ENCODE results near the gene PSMB4. TPM values are rescaled to one million over a fixed set of nuclear protein-coding genes. Genes with fewer than 3 reads are reported as not detected.

Gene PSMB4
- total RNA-seq, 1 donor from 2014 or later: 316 TPM

DNA sequence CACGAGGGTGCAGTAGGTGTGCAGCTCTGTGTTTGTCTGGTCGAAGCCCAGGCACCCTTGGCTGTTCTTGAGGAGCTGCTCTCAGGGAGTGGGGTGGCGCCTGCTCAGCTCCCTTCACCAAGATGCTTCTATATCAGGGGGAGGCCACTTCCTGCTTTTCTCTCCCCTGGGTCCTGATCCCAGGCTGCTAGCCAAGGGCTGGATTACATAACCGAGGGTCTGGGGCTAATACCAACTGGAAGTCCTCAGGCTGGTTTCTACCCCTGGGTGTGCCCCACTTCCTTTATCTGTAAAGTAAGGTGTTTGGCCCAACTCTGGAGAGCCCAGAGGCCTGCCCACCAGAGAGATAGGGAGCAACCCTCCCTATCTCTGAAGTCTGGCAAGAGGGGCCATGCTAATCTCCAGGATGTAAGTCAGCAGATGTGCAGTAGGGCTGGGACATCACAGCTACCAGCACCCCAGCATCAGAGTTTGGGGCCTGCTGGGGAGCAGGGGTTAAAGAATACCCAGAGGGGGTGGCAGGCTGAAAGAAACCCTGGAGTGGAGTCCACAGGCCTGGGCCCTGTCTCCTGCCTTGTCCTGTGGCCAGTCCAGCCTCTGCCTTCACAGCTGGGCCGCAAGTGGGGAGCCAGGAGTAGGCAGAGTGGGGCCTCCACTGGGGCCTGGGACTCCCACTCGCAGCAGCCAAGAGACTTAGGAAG lies 29.0 kb upstream of the PSMB4 start:
- Histone ChIP-seq H3K9ac (ENCODE audit: low read length) (no peak overlapping the region), H3K27ac (ENCODE audit: low read depth, low read length) (no peak overlapping the region), H3K4me3 (ENCODE audit: insufficient read depth, low read depth, low read length) (no peak overlapping the region), H3K79me2 (ENCODE audit: insufficient read depth, low read length) (no peaks in the 10 kb centered on the region), H3K4me2 (ENCODE audit: low read length) (no peak overlapping the region), H2AFZ (ENCODE audit: low read depth, low read length) (no peak overlapping the region), H3K27me3 (ENCODE audit: insufficient read depth, low read length) (no peaks in the 10 kb centered on the region), H3K4me1 (ENCODE audit: insufficient read depth, low read length) (peaks cover 10% of the 10 kb centered on the region), H4K20me1 (ENCODE audit: insufficient read depth, low read length) (no peaks in the 10 kb centered on the region), H3K36me3 (ENCODE audit: insufficient read depth, low read length) (no peaks in the 10 kb centered on the region), H3K9me3 (ENCODE audit: insufficient read depth, low read depth, low read length) (no peaks in the 10 kb centered on the region)
- FAIRE-seq (no peak), DNase-seq (ENCODE audit: low read depth) (no peak)
- Mint-ChIP-seq H3K4me3 (ENCODE audit: unreplicated experiment) (no peak overlapping the region), H3K4me1 (ENCODE audit: low read depth, unreplicated experiment) (peaks cover 3% of the 10 kb centered on the region), H3K27me3 (ENCODE audit: low read depth, unreplicated experiment) (peaks cover 9% of the 10 kb centered on the region), H3K36me3 (ENCODE audit: low read depth, unreplicated experiment) (peaks cover 2% of the 10 kb centered on the region), H3K27ac (ENCODE audit: unreplicated experiment) (no peak overlapping the region), H3K9me3 (ENCODE audit: unreplicated experiment) (peaks cover 3% of the 10 kb centered on the region)
- TF ChIP-seq EZH2 (IDR thresholded peaks at IDR 0.05; ENCODE audit: insufficient read depth, low read length) (no peak), CTCF (IDR thresholded peaks at IDR 0.05; ENCODE audit: insufficient read depth, low read depth, low read length) (no peak)

- TF ChIP-seq CTCF (IDR thresholded peaks at IDR 0.05; ENCODE audit: insufficient read depth, low read depth, low read length): no peak
- DNase-seq (ENCODE audit: low read depth): peak; percentile 8
- H3K79me2 ChIP-seq (ENCODE audit: insufficient read depth, low read length): no peaks in the 10 kb centered on the region
- H3K36me3 ChIP-seq (ENCODE audit: insufficient read depth, low read length): no peaks in the 10 kb centered on the region
- no peak overlapping the region for H3K27ac Mint-ChIP-seq (ENCODE audit: unreplicated experiment)
- peaks cover 4% of the 10 kb centered on the region for H3K27me3 Mint-ChIP-seq (ENCODE audit: low read depth, unreplicated experiment)
- H3K9ac ChIP-seq (ENCODE audit: low read length): no peak overlapping the region
- no peak overlapping the region for H2AFZ ChIP-seq (ENCODE audit: low read depth, low read length)
- H3K9me3 ChIP-seq (ENCODE audit: insufficient read depth, low read depth, low read length): no peaks in the 10 kb centered on the region
- FAIRE-seq: no peak
- peak overlapping the region; percentile 54 for H3K4me3 Mint-ChIP-seq (ENCODE audit: unreplicated experiment)
- no peaks in the 10 kb centered on the region for H3K27me3 ChIP-seq (ENCODE audit: insufficient read depth, low read length)
- H3K9me3 Mint-ChIP-seq (ENCODE audit: unreplicated experiment): no peaks in the 10 kb centered on the region
- H3K27ac ChIP-seq (ENCODE audit: low read depth, low read length): no peak overlapping the region
- peaks cover 3% of the 10 kb centered on the region for H3K4me1 Mint-ChIP-seq (ENCODE audit: low read depth, unreplicated experiment)
- H4K20me1 ChIP-seq (ENCODE audit: insufficient read depth, low read length): no peaks in the 10 kb centered on the region
- peak overlapping the region; percentile 81 for H3K4me2 ChIP-seq (ENCODE audit: low read length)
- peaks cover 10% of the 10 kb centered on the region for H3K4me1 ChIP-seq (ENCODE audit: insufficient read depth, low read length)
- no peaks in the 10 kb centered on the region for H3K36me3 Mint-ChIP-seq (ENCODE audit: low read depth, unreplicated experiment)
- no peak overlapping the region for H3K4me3 ChIP-seq (ENCODE audit: insufficient read depth, low read depth, low read length)
Observed at GRCh38 chr1:151371370-151372057, 27.9 kb upstream of the PSMB4 start.
